Mesothelial cell of epicardium (in vitro differentiated cells): ENCODE measurements around the gene NR1H3. TPM values are rescaled to one million over a fixed set of nuclear protein-coding genes. Genes with fewer than 3 reads are reported as not detected.

Source experiments
- DNase-seq, 2 experiments: peaks; one replicate each; pipeline ENCODE4 v3.0.0; 2021; ENCODE audit warnings: low spot score in 2 of 2; ENCODE audit not compliant: unreplicated experiment in 2 of 2
- H3K27ac Mint-ChIP-seq: 2 replicates; pipeline ENCODE4 v1.8.0; 2021; ENCODE audit warnings: mixed read lengths
- H3K27me3 Mint-ChIP-seq: 2 replicates; pipeline ENCODE4 v1.8.0; 2021; ENCODE audit warnings: low read depth, mixed read lengths
- H3K36me3 Mint-ChIP-seq: 2 replicates; pipeline ENCODE4 v1.8.0; 2021; ENCODE audit warnings: mixed read lengths
- H3K4me1 Mint-ChIP-seq: 2 replicates; pipeline ENCODE4 v1.8.0; 2021; ENCODE audit warnings: mixed read lengths
- H3K4me3 Mint-ChIP-seq: 2 replicates; pipeline ENCODE4 v1.8.0; 2021; ENCODE audit warnings: mild to moderate bottlenecking, moderate library complexity, mixed read lengths
- H3K9me3 Mint-ChIP-seq: 2 replicates; pipeline ENCODE4 v1.8.0; 2021; ENCODE audit warnings: mixed read lengths
- total RNA-seq: library from RNA; stranded (reverse); gene quantifications from 3 replicates; pipeline ENCODE4 v1.2.1, GENCODE V29; 2021
- TF ChIP-seq, protein P1 (sequence below): fragments of 200-600 bp; sonication (generic); IDR thresholded peaks from one replicate; pipeline ENCODE4 v1.5.0; 2021; ENCODE audit warnings: antibody characterized with exemption; ENCODE audit not compliant: unreplicated experiment

Gene NR1H3
- total RNA-seq, 1 donor from 2014 or later, result 26.5 TPM

DNA sequence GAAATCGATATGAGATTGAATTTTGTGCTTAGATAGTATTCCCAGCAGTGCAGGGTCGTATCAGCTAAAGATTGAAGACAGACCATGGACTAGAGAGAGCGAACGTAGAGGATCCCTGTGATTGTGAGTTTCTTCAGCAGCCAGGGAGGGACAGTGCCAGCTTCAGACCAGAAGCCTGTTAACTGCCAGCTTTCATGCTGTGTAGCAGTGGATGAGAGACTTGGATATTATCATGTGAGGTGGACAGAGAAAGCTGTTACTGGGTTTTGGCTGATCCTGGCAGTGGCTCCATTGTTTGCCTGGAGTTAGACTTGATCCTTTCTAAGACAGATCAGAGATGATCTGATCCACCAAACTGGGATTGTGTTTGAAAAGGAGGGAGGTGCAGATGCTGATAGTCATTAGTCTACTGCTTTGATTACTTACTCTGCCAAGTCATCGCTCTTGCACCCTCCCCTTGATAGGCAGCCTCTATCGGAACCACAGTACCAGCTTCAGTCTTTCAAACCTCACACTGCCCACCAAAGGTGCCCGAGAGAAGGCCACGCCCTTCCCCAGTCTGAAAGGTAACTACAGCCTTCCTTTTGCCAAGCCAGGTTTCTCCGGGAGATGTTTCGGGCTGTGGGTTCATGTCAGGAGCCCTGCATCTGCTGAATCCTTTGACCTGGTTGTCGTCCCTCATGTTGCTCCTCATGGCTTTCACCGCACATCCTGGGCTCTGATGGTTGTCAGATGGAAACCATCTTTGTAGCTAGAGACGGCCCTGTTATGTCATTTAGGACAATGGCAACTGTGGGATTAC lies 28.4 kb downstream of the NR1H3 start:
- Mint-ChIP-seq H3K27ac (no peak overlapping the region), H3K4me1 (no peaks in the 10 kb centered on the region), H3K36me3 (peaks cover 65% of the 10 kb centered on the region), H3K27me3 (no peaks in the 10 kb centered on the region), H3K9me3 (no peaks in the 10 kb centered on the region), H3K4me3 (no peak overlapping the region)
- no peak for DNase-seq
- TF ChIP-seq, protein P1, sequence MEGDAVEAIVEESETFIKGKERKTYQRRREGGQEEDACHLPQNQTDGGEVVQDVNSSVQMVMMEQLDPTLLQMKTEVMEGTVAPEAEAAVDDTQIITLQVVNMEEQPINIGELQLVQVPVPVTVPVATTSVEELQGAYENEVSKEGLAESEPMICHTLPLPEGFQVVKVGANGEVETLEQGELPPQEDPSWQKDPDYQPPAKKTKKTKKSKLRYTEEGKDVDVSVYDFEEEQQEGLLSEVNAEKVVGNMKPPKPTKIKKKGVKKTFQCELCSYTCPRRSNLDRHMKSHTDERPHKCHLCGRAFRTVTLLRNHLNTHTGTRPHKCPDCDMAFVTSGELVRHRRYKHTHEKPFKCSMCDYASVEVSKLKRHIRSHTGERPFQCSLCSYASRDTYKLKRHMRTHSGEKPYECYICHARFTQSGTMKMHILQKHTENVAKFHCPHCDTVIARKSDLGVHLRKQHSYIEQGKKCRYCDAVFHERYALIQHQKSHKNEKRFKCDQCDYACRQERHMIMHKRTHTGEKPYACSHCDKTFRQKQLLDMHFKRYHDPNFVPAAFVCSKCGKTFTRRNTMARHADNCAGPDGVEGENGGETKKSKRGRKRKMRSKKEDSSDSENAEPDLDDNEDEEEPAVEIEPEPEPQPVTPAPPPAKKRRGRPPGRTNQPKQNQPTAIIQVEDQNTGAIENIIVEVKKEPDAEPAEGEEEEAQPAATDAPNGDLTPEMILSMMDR, result no peak

DNA sequence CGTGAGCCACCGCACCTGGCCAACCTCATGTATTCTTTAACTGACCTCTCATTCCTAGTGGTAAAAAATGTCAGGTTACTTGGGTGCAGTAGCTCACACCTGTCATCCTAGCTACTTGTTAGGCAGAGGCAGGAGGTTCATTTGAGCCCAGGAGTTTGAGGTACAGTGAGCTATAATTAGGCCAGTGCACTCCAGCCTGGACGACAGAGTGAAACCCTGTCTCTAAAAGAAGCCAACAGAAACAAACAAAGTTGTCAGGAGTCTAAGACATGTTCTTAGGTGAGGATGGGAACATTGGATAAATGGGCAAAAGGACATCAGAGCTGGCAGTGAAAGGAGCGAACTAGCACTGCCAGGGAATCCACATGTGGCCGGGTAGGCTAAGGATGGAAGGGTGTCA lies 30.3 kb downstream of the NR1H3 start:
- TF ChIP-seq, protein P1, result no peak
- H3K9me3 Mint-ChIP-seq, result no peaks in the 10 kb centered on the region
- H3K4me3 Mint-ChIP-seq, result no peak overlapping the region
- H3K27ac Mint-ChIP-seq, result no peak overlapping the region
- H3K36me3 Mint-ChIP-seq, result peaks cover 67% of the 10 kb centered on the region
- no peaks in the 10 kb centered on the region for H3K27me3 Mint-ChIP-seq
- no peaks in the 10 kb centered on the region for H3K4me1 Mint-ChIP-seq
- no peak for DNase-seq

DNA sequence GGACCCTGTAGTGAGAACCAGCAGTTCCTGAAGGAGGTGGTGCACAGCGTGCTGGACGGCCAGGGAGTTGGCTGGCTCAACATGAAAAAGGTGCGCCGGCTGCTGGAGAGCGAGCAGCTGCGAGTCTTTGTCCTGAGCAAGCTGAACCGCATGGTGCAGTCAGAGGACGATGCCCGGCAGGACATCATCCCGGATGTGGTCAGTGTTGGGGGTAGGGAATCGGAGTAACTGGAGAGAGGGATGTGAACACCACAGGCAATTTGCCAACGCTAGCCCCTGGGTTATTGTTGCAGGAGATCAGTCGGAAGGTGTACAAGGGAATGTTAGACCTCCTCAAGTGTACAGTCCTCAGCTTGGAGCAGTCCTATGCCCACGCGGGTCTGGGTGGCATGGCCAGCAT lies 32.1 kb downstream of the NR1H3 start:
- Mint-ChIP-seq H3K36me3 (peaks cover 60% of the 10 kb centered on the region), H3K27ac (no peak overlapping the region), H3K27me3 (no peaks in the 10 kb centered on the region), H3K9me3 (no peaks in the 10 kb centered on the region), H3K4me3 (no peak overlapping the region), H3K4me1 (no peaks in the 10 kb centered on the region)
- no peak for DNase-seq
- TF ChIP-seq, protein P1, result no peak

DNA sequence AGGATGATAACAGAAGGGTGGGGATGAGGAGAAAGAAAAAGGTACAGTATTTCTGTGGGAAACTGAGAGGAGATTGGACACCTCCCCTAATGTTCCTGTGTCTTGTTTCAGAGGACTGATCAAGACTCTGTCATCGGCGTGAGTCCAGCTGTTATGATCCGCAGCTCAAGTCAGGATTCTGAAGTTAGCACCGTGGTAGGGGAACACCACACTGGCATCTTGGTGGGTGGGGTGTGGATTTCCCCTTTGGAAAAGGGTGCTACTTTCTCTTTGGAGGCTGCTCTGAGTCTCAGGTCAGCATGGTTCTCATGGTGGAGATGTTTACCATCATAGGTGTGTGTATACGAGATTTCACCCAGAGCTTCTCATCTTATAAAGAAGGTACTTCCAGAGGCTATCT lies 37.6 kb downstream of the NR1H3 start:
- no peaks in the 10 kb centered on the region for H3K4me1 Mint-ChIP-seq
- peaks cover 63% of the 10 kb centered on the region for H3K36me3 Mint-ChIP-seq
- DNase-seq, result no peak
- no peak overlapping the region for H3K27ac Mint-ChIP-seq
- TF ChIP-seq, protein P1, result no peak
- no peak overlapping the region for H3K4me3 Mint-ChIP-seq
- H3K27me3 Mint-ChIP-seq, result no peaks in the 10 kb centered on the region
- peaks cover 21% of the 10 kb centered on the region for H3K9me3 Mint-ChIP-seq

DNA sequence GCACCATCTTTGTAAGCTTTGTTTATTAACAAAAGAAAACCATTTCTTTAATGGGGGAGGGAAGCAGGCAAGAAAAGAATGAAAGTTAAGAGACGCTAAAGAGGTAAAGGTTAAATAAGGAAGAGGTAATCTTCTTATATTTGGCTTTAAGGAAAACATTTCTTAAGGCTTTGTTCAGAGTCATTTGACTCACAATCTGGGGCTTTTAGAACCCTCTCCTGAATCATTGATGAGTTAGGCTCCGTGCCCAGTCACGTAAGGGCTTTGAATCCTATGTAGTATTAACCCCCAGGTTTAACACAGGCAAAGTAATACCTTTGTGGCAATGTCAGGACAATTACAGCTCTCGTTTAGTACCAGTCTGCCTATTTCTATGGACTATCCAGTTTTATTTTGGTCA lies 38.2 kb downstream of the NR1H3 start:
- H3K27ac Mint-ChIP-seq, result no peak overlapping the region
- H3K9me3 Mint-ChIP-seq, result peaks cover 25% of the 10 kb centered on the region
- DNase-seq, result no peak
- H3K36me3 Mint-ChIP-seq, result peaks cover 62% of the 10 kb centered on the region
- H3K4me1 Mint-ChIP-seq, result no peaks in the 10 kb centered on the region
- no peak overlapping the region for H3K4me3 Mint-ChIP-seq
- no peaks in the 10 kb centered on the region for H3K27me3 Mint-ChIP-seq
- TF ChIP-seq, protein P1, result no peak
